HG03135 (cell line): ENCODE data around the gene CD40LG.

Experiments used
- ATAC-seq: cut with Tn5 transposase; IDR thresholded peaks from one replicate; pipeline ENCODE4 v1.9.1; 2021; ENCODE audit warnings: mild to moderate bottlenecking, moderate library complexity; ENCODE audit not compliant: unreplicated experiment

CD40LG gene

GRCh38 chrX:136646602-136647239 is 1.2 kb upstream of the CD40LG start:
- ATAC-seq = no peak

GRCh38 chrX:136650811-136651210 is 2.9 kb downstream of the CD40LG start:
- no peak for ATAC-seq

- no peak for ATAC-seq
Measured at GRCh38 chrX:136652822-136653723, 5.1 kb downstream of the CD40LG start.

GRCh38 chrX:136656361-136656964 is 8.5 kb downstream of the CD40LG start:
- no peak for ATAC-seq

- no peak for ATAC-seq
Measured at GRCh38 chrX:136658151-136658550, 10.2 kb downstream of the CD40LG start.

- no peak for ATAC-seq
Measured at GRCh38 chrX:136659174-136659573, 11.2 kb downstream of the CD40LG start.

- no peak for ATAC-seq
Measured at GRCh38 chrX:136660896-136661295, 12.9 kb downstream of the CD40LG start.

- no peak for ATAC-seq
Measured at GRCh38 chrX:136662104-136662503, 14.1 kb downstream of the CD40LG start.

GRCh38 chrX:136662976-136663375 is 15.0 kb downstream of the CD40LG start:
- ATAC-seq = no peak

- ATAC-seq = no peak
Measured at GRCh38 chrX:136665258-136665900, 17.4 kb downstream of the CD40LG start.

GRCh38 chrX:136666088-136666487 is 18.1 kb downstream of the CD40LG start:
- ATAC-seq = no peak

- ATAC-seq = no peak
Measured at GRCh38 chrX:136667446-136668168, 19.6 kb downstream of the CD40LG start.

- ATAC-seq = no peak
Measured at GRCh38 chrX:136671006-136671610, 23.1 kb downstream of the CD40LG start.

GRCh38 chrX:136674270-136674985 is 26.5 kb downstream of the CD40LG start:
- ATAC-seq = no peak

- ATAC-seq = no peak
Measured at GRCh38 chrX:136679531-136679930, 31.6 kb downstream of the CD40LG start.

GRCh38 chrX:136684120-136684519 is 36.2 kb downstream of the CD40LG start:
- ATAC-seq = no peak

- no peak for ATAC-seq
Measured at GRCh38 chrX:136687457-136687856, 39.5 kb downstream of the CD40LG start.

- ATAC-seq = no peak
Measured at GRCh38 chrX:136689436-136689835, 41.5 kb downstream of the CD40LG start.

GRCh38 chrX:136691028-136691809 is 43.3 kb downstream of the CD40LG start:
- no peak for ATAC-seq
